Fibroblast of mammary gland (primary cell): ENCODE results near the gene PNMT.

ENCODE experiments used
- DNase-seq: peaks from one replicate; pipeline ENCODE4 v3.0.0-alpha.2; 2010; ENCODE audit warnings: low read depth
- H3K4me3 ChIP-seq: 2 replicates; pipeline ENCODE4 v1.5.1; 2011; ENCODE audit warnings: low read depth, mild to moderate bottlenecking, low read length, moderate library complexity; ENCODE audit not compliant: control insufficient read depth
- TF ChIP-seq, protein P1 (sequence below): conservative IDR thresholded peaks from 2 replicates; pipeline ENCODE4 v1.5.1; 2011; ENCODE audit warnings: low read depth, low read length, inconsistent platforms; ENCODE audit not compliant: control insufficient read depth, insufficient read depth

Gene PNMT

GRCh38 chr17:39627712-39628516 lies 40.3 kb upstream of the PNMT start:
- TF ChIP-seq, protein P1, sequence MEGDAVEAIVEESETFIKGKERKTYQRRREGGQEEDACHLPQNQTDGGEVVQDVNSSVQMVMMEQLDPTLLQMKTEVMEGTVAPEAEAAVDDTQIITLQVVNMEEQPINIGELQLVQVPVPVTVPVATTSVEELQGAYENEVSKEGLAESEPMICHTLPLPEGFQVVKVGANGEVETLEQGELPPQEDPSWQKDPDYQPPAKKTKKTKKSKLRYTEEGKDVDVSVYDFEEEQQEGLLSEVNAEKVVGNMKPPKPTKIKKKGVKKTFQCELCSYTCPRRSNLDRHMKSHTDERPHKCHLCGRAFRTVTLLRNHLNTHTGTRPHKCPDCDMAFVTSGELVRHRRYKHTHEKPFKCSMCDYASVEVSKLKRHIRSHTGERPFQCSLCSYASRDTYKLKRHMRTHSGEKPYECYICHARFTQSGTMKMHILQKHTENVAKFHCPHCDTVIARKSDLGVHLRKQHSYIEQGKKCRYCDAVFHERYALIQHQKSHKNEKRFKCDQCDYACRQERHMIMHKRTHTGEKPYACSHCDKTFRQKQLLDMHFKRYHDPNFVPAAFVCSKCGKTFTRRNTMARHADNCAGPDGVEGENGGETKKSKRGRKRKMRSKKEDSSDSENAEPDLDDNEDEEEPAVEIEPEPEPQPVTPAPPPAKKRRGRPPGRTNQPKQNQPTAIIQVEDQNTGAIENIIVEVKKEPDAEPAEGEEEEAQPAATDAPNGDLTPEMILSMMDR = no peak
- no peak overlapping the region for H3K4me3 ChIP-seq
- no peak for DNase-seq

DNA sequence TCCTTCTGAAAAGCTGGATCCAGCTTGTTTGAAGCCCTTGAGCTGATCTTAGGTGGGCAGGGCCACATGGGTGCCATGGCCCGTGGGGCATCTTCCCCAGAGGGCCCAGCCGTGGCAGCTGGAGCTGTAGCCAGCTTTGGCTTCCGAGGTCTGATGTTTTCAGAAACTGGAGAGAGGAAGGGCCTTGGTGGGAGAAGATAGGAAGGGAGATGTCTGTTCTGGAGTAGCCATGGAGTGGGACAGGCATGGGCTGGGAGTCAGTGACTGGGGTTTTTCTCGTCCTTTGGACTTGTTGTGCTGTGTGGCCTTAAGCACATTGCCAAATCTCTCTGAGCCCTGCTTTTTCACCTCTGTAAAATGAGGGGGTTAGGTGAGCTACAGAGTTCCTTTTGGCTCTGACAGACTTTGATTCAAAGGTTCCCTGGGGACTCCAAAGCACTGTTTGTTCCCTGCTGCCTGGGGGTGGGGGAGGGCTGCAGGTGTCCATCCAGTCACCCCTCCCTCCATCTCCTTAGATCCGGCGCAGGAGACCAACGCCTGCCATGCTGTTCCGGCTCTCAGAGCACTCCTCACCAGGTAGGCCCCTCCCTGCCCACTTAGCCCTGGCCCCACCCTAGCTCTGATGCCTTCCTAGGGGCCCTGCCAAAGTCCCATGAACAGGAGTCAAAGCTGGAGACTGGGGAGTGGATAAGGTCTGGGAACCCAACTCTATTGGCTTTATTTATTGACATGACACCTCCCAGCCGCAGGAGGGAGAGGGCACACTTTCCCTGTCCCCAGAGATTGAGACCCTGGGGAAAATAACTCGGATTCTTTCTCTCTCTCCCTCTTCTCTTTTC lies 39.4 kb upstream of the PNMT start:
- DNase-seq = no peak
- no peak overlapping the region for H3K4me3 ChIP-seq
- TF ChIP-seq, protein P1 = no peak

- DNase-seq = no peak
- H3K4me3 ChIP-seq = no peak overlapping the region
- TF ChIP-seq, protein P1 = no peak
These were observed 38.8 kb upstream of the PNMT start for GRCh38 chr17:39629494-39629880.

GRCh38 chr17:39629898-39630297 lies 38.4 kb upstream of the PNMT start:
- DNase-seq = no peak
- no peak overlapping the region for H3K4me3 ChIP-seq
- TF ChIP-seq, protein P1 = no peak

- no peak overlapping the region for H3K4me3 ChIP-seq
- TF ChIP-seq, protein P1 = no peak
- DNase-seq = no peak
These were observed 36.9 kb upstream of the PNMT start for GRCh38 chr17:39631403-39631802.

- no peak for DNase-seq
- TF ChIP-seq, protein P1 = no peak
- H3K4me3 ChIP-seq = no peak overlapping the region
These were observed 35.9 kb upstream of the PNMT start for GRCh38 chr17:39632153-39632941.
